ENCODE data around the gene MED28. TPM values are rescaled to one million over a fixed set of nuclear protein-coding genes. Genes with fewer than 3 reads are reported as not detected.

The MED28 gene
- total and polyA plus RNA-seq, 10 of the 15 experiments (the other 5 are each of a cell fraction or from before 2014, with no cell fraction given), result 19.9 to 77.4 (median 52.0) TPM

DNA sequence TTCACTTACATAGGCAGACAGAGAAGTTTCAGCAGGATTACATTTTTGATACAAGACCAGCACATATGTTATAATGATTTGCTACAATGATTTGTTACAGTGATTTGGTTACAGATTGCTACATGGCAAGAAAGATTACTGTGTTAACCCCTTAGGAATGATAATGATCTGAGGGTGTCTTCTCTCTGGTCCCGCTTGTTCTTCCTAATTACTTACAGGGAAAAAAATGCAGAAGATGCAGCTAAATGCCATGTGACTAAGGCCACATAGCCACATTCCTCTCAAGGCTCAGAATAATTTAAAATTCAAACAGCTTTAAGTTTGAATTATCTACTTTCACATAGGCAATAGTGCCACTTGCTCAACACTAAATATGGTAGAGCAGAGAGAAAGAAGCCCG, 47.2 kb upstream of the MED28 start:
- intact Hi-C loops (cut with micrococcal nuclease; ENCODE audit: unreplicated experiment), result no loop called here
- CTCF ChIA-PET, result interaction anchor here (0.8 to 2.8 kb wide), 2 partner anchors 18 to 20 kb away, joined by 4 to 10 read pairs; no protein-coding TSS in a partner anchor
- H3K27me3 ChIP-seq (replicated peaks in 1 of 2; ENCODE audit: control insufficient read depth in 2 of 2, insufficient read depth in 2 of 2, low read length in 1 of 2), result no peaks in the 10 kb centered on the region; a peak in 1 of 4 replicates
- TF ChIP-seq WRNIP1 (IDR thresholded peaks at IDR 0.05; ENCODE audit: borderline replicate concordance, low read depth, low read length) (no peak), SMC3 (IDR thresholded peaks at IDR 0.05; ENCODE audit: borderline replicate concordance, low read length) (no peak), IKZF2 (IDR thresholded peaks at IDR 0.05) (no peak), TCF3 (IDR thresholded peaks at IDR 0.05; ENCODE audit: borderline replicate concordance, insufficient read depth, low read depth, low read length) (no peak), SIN3A (IDR thresholded peaks at IDR 0.05; ENCODE audit: low read depth, low read length) (no peak), CBX5 (IDR thresholded peaks at IDR 0.05; ENCODE audit: low read depth) (no peak), NFYA (IDR thresholded peaks at IDR 0.05; ENCODE audit: borderline replicate concordance, low read depth, low read length) (no peak), RB1 (IDR thresholded peaks at IDR 0.05; ENCODE audit: borderline replicate concordance) (no peak), MXI1 (IDR thresholded peaks at IDR 0.05; ENCODE audit: low read depth, low read length) (no peak), RAD21 (IDR thresholded peaks at IDR 0.05; ENCODE audit: insufficient read depth, low read depth, low read length) (no peak), HDGF (IDR thresholded peaks at IDR 0.05) (no peak), SMAD1 (IDR thresholded peaks at IDR 0.05; ENCODE audit: low read depth, partially characterized antibody) (no peak)
- TF ChIP-seq, protein P1, sequence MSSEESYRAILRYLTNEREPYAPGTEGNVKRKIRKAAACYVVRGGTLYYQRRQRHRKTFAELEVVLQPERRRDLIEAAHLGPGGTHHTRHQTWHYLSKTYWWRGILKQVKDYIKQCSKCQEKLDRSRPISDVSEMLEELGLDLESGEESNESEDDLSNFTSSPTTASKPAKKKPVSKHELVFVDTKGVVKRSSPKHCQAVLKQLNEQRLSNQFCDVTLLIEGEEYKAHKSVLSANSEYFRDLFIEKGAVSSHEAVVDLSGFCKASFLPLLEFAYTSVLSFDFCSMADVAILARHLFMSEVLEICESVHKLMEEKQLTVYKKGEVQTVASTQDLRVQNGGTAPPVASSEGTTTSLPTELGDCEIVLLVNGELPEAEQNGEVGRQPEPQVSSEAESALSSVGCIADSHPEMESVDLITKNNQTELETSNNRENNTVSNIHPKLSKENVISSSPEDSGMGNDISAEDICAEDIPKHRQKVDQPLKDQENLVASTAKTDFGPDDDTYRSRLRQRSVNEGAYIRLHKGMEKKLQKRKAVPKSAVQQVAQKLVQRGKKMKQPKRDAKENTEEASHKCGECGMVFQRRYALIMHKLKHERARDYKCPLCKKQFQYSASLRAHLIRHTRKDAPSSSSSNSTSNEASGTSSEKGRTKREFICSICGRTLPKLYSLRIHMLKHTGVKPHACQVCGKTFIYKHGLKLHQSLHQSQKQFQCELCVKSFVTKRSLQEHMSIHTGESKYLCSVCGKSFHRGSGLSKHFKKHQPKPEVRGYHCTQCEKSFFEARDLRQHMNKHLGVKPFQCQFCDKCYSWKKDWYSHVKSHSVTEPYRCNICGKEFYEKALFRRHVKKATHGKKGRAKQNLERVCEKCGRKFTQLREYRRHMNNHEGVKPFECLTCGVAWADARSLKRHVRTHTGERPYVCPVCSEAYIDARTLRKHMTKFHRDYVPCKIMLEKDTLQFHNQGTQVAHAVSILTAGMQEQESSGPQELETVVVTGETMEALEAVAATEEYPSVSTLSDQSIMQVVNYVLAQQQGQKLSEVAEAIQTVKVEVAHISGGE (CRISPR knock-in tag; IDR thresholded peaks at IDR 0.05), result no peak
- TF ChIP-seq, protein P2, sequence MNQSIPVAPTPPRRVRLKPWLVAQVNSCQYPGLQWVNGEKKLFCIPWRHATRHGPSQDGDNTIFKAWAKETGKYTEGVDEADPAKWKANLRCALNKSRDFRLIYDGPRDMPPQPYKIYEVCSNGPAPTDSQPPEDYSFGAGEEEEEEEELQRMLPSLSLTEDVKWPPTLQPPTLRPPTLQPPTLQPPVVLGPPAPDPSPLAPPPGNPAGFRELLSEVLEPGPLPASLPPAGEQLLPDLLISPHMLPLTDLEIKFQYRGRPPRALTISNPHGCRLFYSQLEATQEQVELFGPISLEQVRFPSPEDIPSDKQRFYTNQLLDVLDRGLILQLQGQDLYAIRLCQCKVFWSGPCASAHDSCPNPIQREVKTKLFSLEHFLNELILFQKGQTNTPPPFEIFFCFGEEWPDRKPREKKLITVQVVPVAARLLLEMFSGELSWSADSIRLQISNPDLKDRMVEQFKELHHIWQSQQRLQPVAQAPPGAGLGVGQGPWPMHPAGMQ (IDR thresholded peaks at IDR 0.05; ENCODE audit: borderline replicate concordance), result no peak
- TF ChIP-seq, protein P3, sequence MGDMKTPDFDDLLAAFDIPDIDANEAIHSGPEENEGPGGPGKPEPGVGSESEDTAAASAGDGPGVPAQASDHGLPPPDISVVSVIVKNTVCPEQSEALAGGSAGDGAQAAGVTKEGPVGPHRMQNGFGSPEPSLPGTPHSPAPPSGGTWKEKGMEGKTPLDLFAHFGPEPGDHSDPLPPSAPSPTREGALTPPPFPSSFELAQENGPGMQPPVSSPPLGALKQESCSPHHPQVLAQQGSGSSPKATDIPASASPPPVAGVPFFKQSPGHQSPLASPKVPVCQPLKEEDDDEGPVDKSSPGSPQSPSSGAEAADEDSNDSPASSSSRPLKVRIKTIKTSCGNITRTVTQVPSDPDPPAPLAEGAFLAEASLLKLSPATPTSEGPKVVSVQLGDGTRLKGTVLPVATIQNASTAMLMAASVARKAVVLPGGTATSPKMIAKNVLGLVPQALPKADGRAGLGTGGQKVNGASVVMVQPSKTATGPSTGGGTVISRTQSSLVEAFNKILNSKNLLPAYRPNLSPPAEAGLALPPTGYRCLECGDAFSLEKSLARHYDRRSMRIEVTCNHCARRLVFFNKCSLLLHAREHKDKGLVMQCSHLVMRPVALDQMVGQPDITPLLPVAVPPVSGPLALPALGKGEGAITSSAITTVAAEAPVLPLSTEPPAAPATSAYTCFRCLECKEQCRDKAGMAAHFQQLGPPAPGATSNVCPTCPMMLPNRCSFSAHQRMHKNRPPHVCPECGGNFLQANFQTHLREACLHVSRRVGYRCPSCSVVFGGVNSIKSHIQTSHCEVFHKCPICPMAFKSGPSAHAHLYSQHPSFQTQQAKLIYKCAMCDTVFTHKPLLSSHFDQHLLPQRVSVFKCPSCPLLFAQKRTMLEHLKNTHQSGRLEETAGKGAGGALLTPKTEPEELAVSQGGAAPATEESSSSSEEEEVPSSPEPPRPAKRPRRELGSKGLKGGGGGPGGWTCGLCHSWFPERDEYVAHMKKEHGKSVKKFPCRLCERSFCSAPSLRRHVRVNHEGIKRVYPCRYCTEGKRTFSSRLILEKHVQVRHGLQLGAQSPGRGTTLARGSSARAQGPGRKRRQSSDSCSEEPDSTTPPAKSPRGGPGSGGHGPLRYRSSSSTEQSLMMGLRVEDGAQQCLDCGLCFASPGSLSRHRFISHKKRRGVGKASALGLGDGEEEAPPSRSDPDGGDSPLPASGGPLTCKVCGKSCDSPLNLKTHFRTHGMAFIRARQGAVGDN (IDR thresholded peaks at IDR 0.05), result no peak

More for the DNA sequence above, 47.2 kb upstream of the MED28 start:
- no peak for ATAC-seq
- no peak overlapping the region for H3K4me2 ChIP-seq (ENCODE audit: control insufficient read depth, insufficient read depth)
- H3K4me3 ChIP-seq, result no peak overlapping the region
- no peak for DNase-seq (ENCODE audit: low read depth, low spot score)
- no peak for FAIRE-seq
- ChIA-PET SMC1A (ENCODE audit: uncharacterized antibody, unreplicated experiment) (interaction anchor here (0.6 to 0.7 kb wide), 2 partner anchors 32 to 70 kb away, joined by 3 to 4 read pairs; no protein-coding TSS in a partner anchor), RAD21 (ENCODE audit: unreplicated experiment) (no interaction called here), POLR2A (no interaction called here)
- in situ Hi-C loops (cut with MboI), result no loop called here
- H3K27ac ChIP-seq (ENCODE audit: control insufficient read depth, insufficient read depth), result no peak overlapping the region
- no peaks in the 10 kb centered on the region for H3K79me2 ChIP-seq (ENCODE audit: control insufficient read depth, insufficient read depth, low read length)
- 91% methylated on average over 2 of the region's 2 CpGs for WGBS (ENCODE audit: insufficient coverage, insufficient replicate concordance, low lambda C conversion rate, missing lambda C conversion rate)
- no peaks in the 10 kb centered on the region for H3K4me1 ChIP-seq (ENCODE audit: control insufficient read depth, insufficient read depth, low read length)
- BruUV-seq (replicated peaks), result no TSS peak
- no peaks in the 10 kb centered on the region for H3K36me3 ChIP-seq (ENCODE audit: control insufficient read depth in 2 of 2, insufficient read depth in 2 of 2, low read length in 1 of 2)
- H2AFZ ChIP-seq (ENCODE audit: control insufficient read depth, low read depth, low read length), result no peak overlapping the region
- H3K9me3 ChIP-seq (replicated peaks; ENCODE audit: control insufficient read depth, insufficient read depth, low read length), result no peaks in the 10 kb centered on the region
- no peaks in the 10 kb centered on the region for H4K20me1 ChIP-seq (ENCODE audit: control insufficient read depth, insufficient read depth)
- H3K9ac ChIP-seq (ENCODE audit: control insufficient read depth, insufficient read depth, low read length), result no peak overlapping the region

All from GM12878 (cell line).